GM19463 (cell line): ENCODE measurements around the gene GRIA4.
A peak's percentile ranks its signal among the peaks of the same experiment; 100 is the strongest.

Experiments used
- ATAC-seq: cut with Tn5 transposase; IDR thresholded peaks from one replicate; pipeline ENCODE4 v1.9.1; 2021; ENCODE audit warnings: mild to moderate bottlenecking, moderate library complexity; ENCODE audit not compliant: unreplicated experiment

GRIA4 gene

GRCh38 chr11:105609832-105610781 is at the start of gene GRIA4:
GRIA4 (plus strand) TSS chr11:105610073; CDS start chr11:105610998, 925 bp downstream.
- no peak for ATAC-seq

- ATAC-seq: no peak
Observed at GRCh38 chr11:105573091-105573490, 36.8 kb upstream of the GRIA4 start.

- no peak for ATAC-seq
Observed at GRCh38 chr11:105574974-105575373, 34.9 kb upstream of the GRIA4 start.

GRCh38 chr11:105577641-105578040 is 32.2 kb upstream of the GRIA4 start:
- ATAC-seq: no peak

- no peak for ATAC-seq
Observed at GRCh38 chr11:105579111-105579510, 30.8 kb upstream of the GRIA4 start.

GRCh38 chr11:105582497-105582896 is 27.4 kb upstream of the GRIA4 start:
- no peak for ATAC-seq

GRCh38 chr11:105588001-105588400 is 21.9 kb upstream of the GRIA4 start:
- no peak for ATAC-seq

- no peak for ATAC-seq
Observed at GRCh38 chr11:105589346-105589745, 20.5 kb upstream of the GRIA4 start.

- no peak for ATAC-seq
Observed at GRCh38 chr11:105592035-105592434, 17.8 kb upstream of the GRIA4 start.

GRCh38 chr11:105598371-105598770 is 11.5 kb upstream of the GRIA4 start:
- no peak for ATAC-seq

GRCh38 chr11:105603156-105603555 is 6.7 kb upstream of the GRIA4 start:
- no peak for ATAC-seq

GRCh38 chr11:105609341-105609781 is 512 bp upstream of the GRIA4 start:
- ATAC-seq: peak; percentile 85

- no peak for ATAC-seq
Observed at GRCh38 chr11:105610871-105611571, 1.1 kb downstream of the GRIA4 start.

- no peak for ATAC-seq
Observed at GRCh38 chr11:105611572-105612441, 1.9 kb downstream of the GRIA4 start.

GRCh38 chr11:105612771-105613170 is 2.9 kb downstream of the GRIA4 start:
- ATAC-seq: no peak

- ATAC-seq: no peak
Observed at GRCh38 chr11:105613183-105613582, 3.3 kb downstream of the GRIA4 start.

- ATAC-seq: no peak
Observed at GRCh38 chr11:105618343-105618955, 8.6 kb downstream of the GRIA4 start.

GRCh38 chr11:105619556-105619955 is 9.7 kb downstream of the GRIA4 start:
- ATAC-seq: no peak

GRCh38 chr11:105622016-105622415 is 12.1 kb downstream of the GRIA4 start:
- ATAC-seq: no peak

- no peak for ATAC-seq
Observed at GRCh38 chr11:105632316-105632715, 22.4 kb downstream of the GRIA4 start.
